Erythroblast (primary cell): ENCODE data around the gene CCDC187.

Source experiments
- GATA1 ChIP-seq: IDR thresholded peaks from 2 replicates; pipeline ENCODE4 v1.6.1; 2011; ENCODE audit warnings: low read depth, mild to moderate bottlenecking, control low read depth, low read length, moderate library complexity
- POLR2A ChIP-seq: IDR thresholded peaks from 2 replicates; pipeline ENCODE4 v1.6.1; 2011; ENCODE audit warnings: mild to moderate bottlenecking, low read length

DNA sequence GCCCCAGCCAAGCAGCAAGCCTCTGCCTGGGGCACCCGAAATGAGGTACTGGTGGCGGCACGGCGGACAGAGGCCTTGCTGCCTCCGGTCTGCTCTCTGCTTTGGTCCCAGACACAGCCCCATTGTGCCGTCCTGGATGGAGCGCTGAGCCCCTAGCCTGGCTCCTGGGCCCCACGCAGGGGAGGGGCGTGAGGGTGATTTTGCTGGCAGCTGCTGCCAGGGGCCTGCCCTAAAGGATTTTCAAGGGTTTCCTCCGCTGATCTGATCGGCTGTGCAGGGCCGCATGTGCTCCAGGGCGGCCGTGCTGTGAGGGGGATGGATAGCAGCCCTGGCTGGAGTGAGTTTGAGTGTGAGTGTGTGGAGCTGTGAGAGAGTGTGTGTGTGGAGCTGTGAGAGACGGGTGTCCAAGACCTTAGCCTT lies 24.7 kb upstream of the CCDC187 start:
- no peak for TF ChIP-seq POLR2A
- TF ChIP-seq GATA1, result no peak
